Common myeloid progenitor, CD34-positive (primary cell): ENCODE results near the gene GTSE1.

Experiments used
- CTCF ChIA-PET: fragments of 350-600 bp; sonication (Branson Sonifier 250); formaldehyde crosslinking; loops from one replicate; lab custom pipeline; 2021; ENCODE audit warnings: antibody characterized with exemption; lab: Charles Lee
- POLR2A ChIA-PET: fragments of 350-600 bp; sonication (Branson Sonifier 250); formaldehyde crosslinking; loops from one replicate; lab custom pipeline; 2021; ENCODE audit warnings: antibody characterized with exemption; lab: Charles Lee
- DNase-seq, 3 donors: peaks; one replicate each; pipeline versions ENCODE4 v3.0.0 to v3.0.0-alpha.2; 2013
- H3K27ac ChIP-seq, 2 experiments: 1 replicate in 1 of 2; 2 replicates in 1 of 2; pipeline ENCODE4 v1.7.0; 2013; ENCODE audit warnings: inconsistent platforms in 2 of 2, low read length in 2 of 2, mild to moderate bottlenecking in 2 of 2, low read depth in 1 of 2, moderate library complexity in 1 of 2; ENCODE audit not compliant: severe bottlenecking in 2 of 2, insufficient read depth in 1 of 2, poor library complexity in 1 of 2
- H3K27me3 ChIP-seq, 5 experiments: replicated peaks in 2 of 5; 1 replicate in 3 of 5; 2 replicates in 2 of 5; pipeline versions ENCODE4 v1.6.1 to v1.7.0; 2013; ENCODE audit warnings: low read length in 4 of 5, mild to moderate bottlenecking in 2 of 5, moderate library complexity in 2 of 5, inconsistent platforms in 1 of 5; ENCODE audit not compliant: insufficient read depth in 5 of 5, control insufficient read depth in 4 of 5
- H3K36me3 ChIP-seq, 4 experiments: 1 replicate in 2 of 4; 2 replicates in 2 of 4; pipeline versions ENCODE4 v1.6.1 to v1.7.0; 2013; ENCODE audit warnings: low read length in 3 of 4, control low read depth in 1 of 4, mild to moderate bottlenecking in 1 of 4; ENCODE audit not compliant: control insufficient read depth in 4 of 4, insufficient read depth in 4 of 4
- H3K4me1 ChIP-seq, 4 experiments: 1 replicate in 3 of 4; 2 replicates in 1 of 4; pipeline versions ENCODE4 v1.6.1 to v1.7.1; 2013; ENCODE audit warnings: low read length in 3 of 4, mild to moderate bottlenecking in 3 of 4, control low read depth in 1 of 4, inconsistent platforms in 1 of 4, moderate library complexity in 1 of 4; ENCODE audit not compliant: control insufficient read depth in 4 of 4, insufficient read depth in 4 of 4; ENCODE audit errors: control extremely low read depth in 1 of 4
- H3K4me3 ChIP-seq, 7 experiments: 1 replicate in 4 of 7; 2 replicates in 3 of 7; pipeline versions ENCODE4 v1.5.1 to v1.7.0; 2013; ENCODE audit warnings: mild to moderate bottlenecking in 7 of 7, low read length in 6 of 7, moderate library complexity in 6 of 7, inconsistent platforms in 2 of 7, low read depth in 2 of 7, control low read depth in 1 of 7; ENCODE audit not compliant: insufficient read depth in 4 of 7, control insufficient read depth in 1 of 7; ENCODE audit errors: extremely low read depth in 1 of 7
- H3K9me3 ChIP-seq, 5 experiments: 1 replicate in 4 of 5; 2 replicates in 1 of 5; pipeline versions ENCODE4 v1.6.1 to v1.7.1; 2013; ENCODE audit warnings: low read length in 4 of 5, mild to moderate bottlenecking in 2 of 5, inconsistent platforms in 1 of 5, low read depth in 1 of 5, moderate library complexity in 1 of 5; ENCODE audit not compliant: control insufficient read depth in 4 of 5, insufficient read depth in 2 of 5; ENCODE audit errors: control extremely low read depth in 1 of 5
- WGBS: methylation state at CpG from one replicate; pipeline ENCODE4 v1.1.5; 2013; ENCODE audit not compliant: insufficient coverage; 5-methylcytosine and 5-hydroxymethylcytosine counted together

The GTSE1 gene

DNA sequence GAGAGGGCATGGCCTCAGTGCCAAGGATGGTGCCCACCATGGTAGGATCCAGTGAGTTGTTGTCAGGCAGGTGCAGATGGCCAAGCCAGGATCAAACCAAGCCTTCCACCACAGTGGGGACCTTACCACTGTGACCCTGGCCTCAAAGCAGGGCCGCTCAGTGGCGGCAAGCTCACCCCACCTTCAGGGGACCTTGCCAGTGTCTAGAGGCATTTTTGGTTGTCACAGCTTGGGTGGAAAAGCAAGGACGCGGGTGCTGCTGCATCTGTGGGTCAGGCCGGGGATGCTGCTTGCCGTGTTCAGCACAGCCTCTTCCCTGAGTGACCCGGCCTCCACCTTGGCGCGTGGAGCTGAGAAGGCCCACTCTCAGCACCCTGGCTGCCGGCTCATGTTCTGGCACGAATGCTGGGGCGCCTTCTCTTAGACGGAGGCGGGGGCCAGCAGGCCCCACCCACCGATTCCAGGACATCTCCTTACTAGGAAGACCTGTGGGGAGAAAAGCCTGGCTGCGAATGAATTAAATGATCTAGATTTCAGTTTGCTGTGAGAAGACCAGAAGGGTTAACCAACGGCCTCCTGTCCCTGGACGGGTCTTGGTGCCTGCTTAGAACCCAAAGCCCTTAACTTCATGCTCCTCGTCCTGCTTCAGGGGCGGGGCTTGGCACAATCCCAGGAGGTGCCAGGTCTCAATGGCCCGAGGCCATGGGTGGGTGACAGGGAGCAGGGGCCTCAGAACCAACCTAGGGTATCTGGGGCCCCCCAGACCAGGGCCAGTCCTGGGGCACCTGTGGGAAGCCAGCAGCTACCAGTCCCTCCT, 57.7 kb downstream of the GTSE1 start:
- ChIA-PET CTCF (interaction anchor here (2.2 to 3.3 kb wide), 2 partner anchors 188 to 208 kb away, joined by 5 to 31 read pairs; no protein-coding TSS in a partner anchor), POLR2A (interaction anchor here (1.7 kb wide), 1 partner anchor 188 kb away, joined by 7 read pairs; no protein-coding TSS in a partner anchor)
- Histone ChIP-seq H3K4me3 (no peak overlapping the region), H3K27ac (no peak overlapping the region), H3K4me1 (peaks cover 0 to 12% (median 4%) of the 10 kb centered on the region in 4 experiments), H3K27me3 (no peaks in the 10 kb centered on the region), H3K36me3 (peaks cover 10 to 85% (median 53%) of the 10 kb centered on the region in 4 experiments), H3K9me3 (no peaks in the 10 kb centered on the region)
- 96% methylated on average over 10 of the region's 21 CpGs for WGBS
- no peak for DNase-seq

DNA sequence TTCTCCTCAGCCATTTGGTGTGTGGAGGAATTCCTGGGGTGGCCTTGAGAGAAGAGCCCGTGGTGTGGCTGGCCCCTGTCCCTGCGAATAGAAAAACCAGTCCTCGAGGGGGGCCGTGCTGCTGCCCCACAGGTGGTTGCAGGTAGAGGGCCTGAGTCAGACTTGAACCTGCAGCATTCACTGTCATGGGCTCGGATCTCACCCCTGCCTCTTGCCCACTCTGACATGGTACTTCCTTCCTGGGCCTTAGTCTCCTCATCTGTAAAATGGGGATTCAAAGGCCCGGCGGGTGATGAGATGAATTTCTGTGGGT, 58.3 kb downstream of the GTSE1 start:
- Histone ChIP-seq H3K4me3 (no peak overlapping the region), H3K4me1 (peaks cover 0 to 12% (median 4%) of the 10 kb centered on the region in 4 experiments), H3K36me3 (peaks cover 8 to 81% (median 51%) of the 10 kb centered on the region in 4 experiments), H3K27me3 (no peaks in the 10 kb centered on the region), H3K9me3 (peaks cover 0 to 2% (median 0%) of the 10 kb centered on the region in 5 experiments), H3K27ac (no peak overlapping the region)
- no peak for DNase-seq
- ChIA-PET POLR2A (interaction anchor here (1.7 kb wide), 1 partner anchor 187 kb away, joined by 7 read pairs; no protein-coding TSS in a partner anchor), CTCF (interaction anchor here (2.2 to 3.3 kb wide), 2 partner anchors 187 to 208 kb away, joined by 5 to 31 read pairs; no protein-coding TSS in a partner anchor)
- WGBS: 98% methylated on average over 5 of the region's 7 CpGs

- POLR2A ChIA-PET: interaction anchor here (1.7 kb wide), 1 partner anchor 187 kb away, joined by 7 read pairs; no protein-coding TSS in a partner anchor
- Histone ChIP-seq H3K27me3 (peaks cover 0 to 5% (median 0%) of the 10 kb centered on the region in 5 experiments), H3K4me1 (peaks cover 0 to 12% (median 4%) of the 10 kb centered on the region in 4 experiments), H3K4me3 (no peak overlapping the region), H3K36me3 (peaks cover 8 to 78% (median 48%) of the 10 kb centered on the region in 4 experiments), H3K27ac (no peak overlapping the region), H3K9me3 (peaks cover 0 to 5% (median 0%) of the 10 kb centered on the region in 5 experiments)
- peak; percentile 57 to 74 (median 67) for DNase-seq
- 58% methylated on average over 19 of the region's 22 CpGs for WGBS
- CTCF ChIA-PET: interaction anchor here (1.2 to 3.3 kb wide), 3 partner anchors 38 to 207 kb away, joined by 3 to 31 read pairs (median 5); no protein-coding TSS in a partner anchor
Observed at GRCh38 chr22:46355369-46355995, 58.8 kb downstream of the GTSE1 start.

DNA sequence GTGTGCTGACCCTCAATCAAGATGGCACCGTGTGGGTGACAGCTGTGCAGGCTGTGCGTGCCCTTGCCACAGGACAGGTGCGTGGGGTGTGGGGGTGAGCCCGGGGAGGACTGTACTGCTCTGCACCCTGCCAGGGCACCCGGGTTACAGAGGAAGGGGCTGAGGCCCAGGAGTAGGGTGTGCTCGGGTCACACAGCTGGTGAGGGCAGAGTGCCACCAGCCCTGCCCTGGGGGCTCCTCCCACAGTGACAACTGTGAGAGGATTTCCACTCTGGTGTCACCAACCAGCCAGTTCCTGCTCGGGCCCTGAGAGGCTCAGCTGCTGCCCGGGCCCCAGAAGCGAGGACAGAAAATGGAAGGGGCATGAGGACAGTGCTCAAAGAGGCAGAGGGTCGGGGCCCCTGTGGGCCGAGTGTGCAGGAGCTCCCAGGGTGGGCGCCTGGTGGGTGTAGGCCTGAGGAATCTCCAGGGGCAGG, 59.4 kb downstream of the GTSE1 start:
- CTCF ChIA-PET: interaction anchor here (1.2 to 3.3 kb wide), 4 partner anchors 12 to 207 kb away, joined by 3 to 31 read pairs (median 6); no protein-coding TSS in a partner anchor
- H3K36me3 ChIP-seq: peaks cover 8 to 73% (median 44%) of the 10 kb centered on the region in 4 experiments

GRCh38 chr22:46356496-46357480, 60.1 kb downstream of the GTSE1 start:
- Histone ChIP-seq H3K27me3 (peaks cover 0 to 17% (median 0%) of the 10 kb centered on the region in 5 experiments), H3K4me1 (peaks cover 0 to 12% (median 4%) of the 10 kb centered on the region in 4 experiments), H3K9me3 (peaks cover 0 to 5% (median 0%) of the 10 kb centered on the region in 5 experiments), H3K27ac (no peak overlapping the region), H3K4me3 (no peak overlapping the region), H3K36me3 (peaks cover 5 to 65% (median 37%) of the 10 kb centered on the region in 4 experiments)
- WGBS: 96% methylated on average over 21 of the region's 23 CpGs
- CTCF ChIA-PET: interaction anchor here (0.7 to 3.3 kb wide), 5 partner anchors 11 to 267 kb away, joined by 3 to 31 read pairs (median 5); no protein-coding TSS in a partner anchor
- POLR2A ChIA-PET: no interaction called here
- no peak for DNase-seq

More for the DNA sequence above, 59.4 kb downstream of the GTSE1 start:
- POLR2A ChIA-PET: interaction anchor here (1.7 kb wide), 1 partner anchor 186 kb away, joined by 7 read pairs; no protein-coding TSS in a partner anchor
- Histone ChIP-seq H3K27me3 (peaks cover 0 to 10% (median 0%) of the 10 kb centered on the region in 5 experiments), H3K27ac (no peak overlapping the region), H3K4me1 (peaks cover 0 to 12% (median 4%) of the 10 kb centered on the region in 4 experiments), H3K4me3 (no peak overlapping the region), H3K9me3 (peaks cover 0 to 5% (median 0%) of the 10 kb centered on the region in 5 experiments)
- DNase-seq: no peak
- 100% methylated on average over 7 of the region's 12 CpGs for WGBS
